Retinal pigment epithelial cell (primary cell): ENCODE results near the gene FBXL2.

Source experiments
- DNase-seq: peaks from one replicate; pipeline ENCODE4 v3.0.0-alpha.2; 2010; ENCODE audit warnings: low read depth
- H3K4me3 ChIP-seq: 2 replicates; pipeline ENCODE4 v1.5.1; 2011; ENCODE audit warnings: mild to moderate bottlenecking, low read length, control low read depth, moderate library complexity
- CTCF ChIP-seq: conservative IDR thresholded peaks from 2 replicates; pipeline ENCODE4 v1.5.1; 2011; ENCODE audit warnings: low read depth, low read length, control low read depth, inconsistent platforms

The FBXL2 gene

GRCh38 chr3:33364060-33364459 lies 86.8 kb downstream of the FBXL2 start:
- no peak overlapping the region for H3K4me3 ChIP-seq
- no peak for DNase-seq
- no peak for TF ChIP-seq CTCF

GRCh38 chr3:33364531-33365128 lies 87.4 kb downstream of the FBXL2 start:
- TF ChIP-seq CTCF, result no peak
- DNase-seq, result no peak
- H3K4me3 ChIP-seq, result no peak overlapping the region

- no peak for DNase-seq
- no peak overlapping the region for H3K4me3 ChIP-seq
- peak; percentile 94 for TF ChIP-seq CTCF
Measured at GRCh38 chr3:33372218-33373081, 95.2 kb downstream of the FBXL2 start.

GRCh38 chr3:33373082-33373437 lies 95.8 kb downstream of the FBXL2 start:
- no peak for TF ChIP-seq CTCF
- no peak overlapping the region for H3K4me3 ChIP-seq
- DNase-seq, result no peak

- no peak for TF ChIP-seq CTCF
- no peak for DNase-seq
- no peak overlapping the region for H3K4me3 ChIP-seq
Measured at GRCh38 chr3:33377489-33377888, 100.2 kb downstream of the FBXL2 start.

GRCh38 chr3:33377931-33378330 lies 100.7 kb downstream of the FBXL2 start:
- TF ChIP-seq CTCF, result no peak
- no peak for DNase-seq

GRCh38 chr3:33380653-33381052 lies 103.4 kb downstream of the FBXL2 start:
- no peak overlapping the region for H3K4me3 ChIP-seq
- no peak for DNase-seq
- TF ChIP-seq CTCF, result no peak

More at GRCh38 chr3:33377931-33378330, 100.7 kb downstream of the FBXL2 start:
- no peak overlapping the region for H3K4me3 ChIP-seq
